Kasumi-1 (cell line): ENCODE measurements around the gene MIEN1.
"Not testable (repeated sequence)": the region's sequence is repeated elsewhere in the genome, so short reads cannot be mapped to it uniquely, and the experiment has no call there.

Experiments
- DNase-seq, 2 experiments: peaks; one replicate each; lab custom pipeline; 2025; lab: John Stamatoyannopoulos, UW

Gene MIEN1, protein sequence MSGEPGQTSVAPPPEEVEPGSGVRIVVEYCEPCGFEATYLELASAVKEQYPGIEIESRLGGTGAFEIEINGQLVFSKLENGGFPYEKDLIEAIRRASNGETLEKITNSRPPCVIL

GRCh38 chr17:39730095-39730921 lies at the start of gene MIEN1:
MIEN1 (minus strand) TSS chr17:39730532; CDS start chr17:39730495, 37 bp downstream.
- peak; percentile 59 to 76 for DNase-seq

- no peak for DNase-seq
Observed at GRCh38 chr17:39777534-39778365, 47.4 kb upstream of the MIEN1 start.

GRCh38 chr17:39776252-39776651 lies 45.9 kb upstream of the MIEN1 start:
- no peak for DNase-seq

- no peak for DNase-seq
Observed at GRCh38 chr17:39775031-39775430, 44.7 kb upstream of the MIEN1 start.

DNA sequence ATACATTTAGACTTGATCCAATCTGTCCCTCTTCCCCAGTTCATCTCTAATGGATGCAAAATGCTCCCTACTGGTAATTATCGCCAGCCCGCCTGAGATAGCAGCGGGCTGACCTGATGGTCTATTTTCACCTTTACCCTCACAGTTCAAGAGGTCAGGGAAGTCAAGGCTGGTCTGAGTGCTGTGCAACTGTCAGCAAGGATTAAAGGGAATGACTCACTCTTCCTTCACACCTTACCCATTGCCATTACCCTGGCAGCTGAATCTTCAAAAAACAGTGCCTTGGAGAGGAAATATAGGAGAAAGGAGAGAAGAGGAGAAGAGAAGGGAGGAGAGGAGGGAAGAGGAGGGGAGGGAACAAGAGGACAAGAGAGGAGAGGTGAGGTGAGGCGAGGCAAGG lies 43.7 kb upstream of the MIEN1 start:
- DNase-seq, result no peak

DNA sequence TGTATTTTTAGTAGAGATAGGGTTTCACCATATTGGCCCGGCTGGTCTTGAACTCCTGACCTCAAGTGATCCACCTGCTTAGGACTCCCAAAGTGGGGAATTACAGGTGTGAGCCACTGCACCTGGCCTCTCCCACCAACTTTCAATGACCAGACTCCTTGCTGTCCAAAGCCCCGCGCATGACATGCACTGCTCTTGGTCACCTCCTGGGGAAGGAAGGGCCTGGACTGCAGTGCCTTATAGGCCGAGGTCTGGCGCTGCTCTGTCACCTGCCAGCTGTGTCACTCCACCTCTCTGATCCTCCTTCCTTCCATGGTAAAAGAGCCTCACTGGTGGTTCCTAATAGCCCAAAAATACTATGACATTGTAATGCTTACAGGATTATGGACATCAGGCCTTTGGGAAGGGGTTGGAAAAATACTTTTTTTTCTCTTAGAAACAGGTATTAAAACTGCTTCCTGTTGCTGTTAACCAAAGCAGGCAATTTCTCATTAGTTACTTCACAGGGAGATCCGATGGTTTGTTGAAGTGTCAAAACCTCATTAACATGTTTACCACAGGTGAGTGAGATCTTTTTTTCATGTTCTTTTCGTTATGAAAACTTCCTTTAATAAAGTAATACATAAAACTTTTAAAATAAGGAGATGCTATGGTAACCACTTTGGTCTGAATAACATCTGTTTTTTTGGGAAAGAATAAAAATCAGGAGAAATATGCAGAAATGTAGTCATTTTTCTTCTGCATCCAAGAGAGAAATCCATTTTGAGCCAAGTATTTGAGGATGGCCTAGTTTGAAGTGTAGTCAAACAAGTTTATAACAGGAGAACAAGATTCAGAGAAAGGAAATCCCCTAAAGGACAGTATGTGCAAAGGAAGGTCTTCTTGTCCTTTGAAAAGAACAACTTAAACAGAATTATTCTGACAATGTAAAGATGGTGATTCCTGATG lies 42.9 kb upstream of the MIEN1 start:
- DNase-seq, result no peak

DNA sequence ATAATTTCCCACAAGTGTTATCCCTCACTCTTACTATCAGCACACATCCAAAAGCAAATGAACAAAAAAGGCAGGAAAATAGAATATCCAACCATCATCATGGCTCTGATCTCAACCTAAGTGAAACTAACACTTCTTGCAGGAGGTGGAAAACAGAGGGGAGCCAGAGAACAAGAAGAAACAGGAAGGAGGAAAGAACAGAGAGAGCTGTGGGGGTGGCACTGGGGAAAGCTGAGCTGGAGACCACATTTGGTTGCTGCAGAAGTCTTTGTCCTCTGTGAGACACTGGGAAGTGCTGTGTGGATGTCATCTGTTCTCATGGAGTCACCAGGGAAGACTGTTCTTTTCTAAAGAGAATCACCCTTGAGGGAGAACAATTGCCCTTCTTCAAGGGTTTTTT lies 42.1 kb upstream of the MIEN1 start:
- no peak for DNase-seq

DNA sequence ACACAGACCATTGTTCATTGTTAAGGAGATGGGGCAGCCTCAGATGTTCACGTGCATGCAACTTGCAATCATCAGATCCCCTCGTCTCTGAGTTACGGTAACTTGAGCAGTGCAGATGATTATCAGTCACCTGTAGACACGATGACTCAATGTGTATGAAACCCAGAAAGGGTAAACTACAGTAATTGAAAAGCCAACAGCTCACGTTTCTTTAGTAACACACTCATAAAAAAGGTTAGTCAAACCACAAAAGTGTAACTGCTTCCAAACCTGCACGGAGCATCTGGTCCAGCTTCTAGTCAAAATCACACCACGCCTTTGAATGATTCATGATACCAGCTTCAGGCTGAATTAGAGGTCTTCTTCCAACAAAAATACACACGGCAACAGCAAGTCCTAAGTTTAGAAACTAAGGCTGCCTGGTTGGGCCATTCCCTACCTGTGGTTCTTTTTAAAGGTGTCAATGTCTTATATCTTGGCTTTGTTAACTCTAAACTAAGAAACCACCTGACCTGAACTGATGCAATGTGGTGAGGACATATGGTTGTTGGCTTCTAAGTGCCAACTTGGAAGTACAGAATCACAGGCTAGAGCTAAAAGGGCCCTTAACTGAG lies 39.7 kb upstream of the MIEN1 start:
- no peak for DNase-seq

DNA sequence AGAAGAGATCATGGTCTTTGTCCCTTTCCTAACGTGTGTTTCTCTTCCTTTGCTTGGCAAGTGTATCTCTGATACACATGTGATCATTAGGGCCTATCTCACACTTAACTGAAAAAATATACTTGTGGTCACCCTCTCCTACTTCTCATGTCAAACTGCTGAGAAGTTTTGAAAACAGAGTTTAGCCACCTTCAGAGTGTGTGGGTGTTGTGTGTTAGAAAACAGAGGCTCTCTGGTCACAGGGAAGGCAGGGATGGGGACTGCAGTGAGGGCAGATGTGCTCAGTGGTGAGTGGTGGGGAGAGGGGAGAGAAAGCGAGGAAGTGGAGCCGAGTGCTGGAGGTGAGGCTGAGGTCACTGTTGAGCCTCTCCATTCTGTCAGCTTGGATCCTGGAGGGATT lies 36.8 kb upstream of the MIEN1 start:
- DNase-seq, result no peak

- DNase-seq, result no peak
Observed at GRCh38 chr17:39765766-39766165, 35.4 kb upstream of the MIEN1 start.

- DNase-seq, result no peak
Observed at GRCh38 chr17:39765175-39765574, 34.8 kb upstream of the MIEN1 start.

DNA sequence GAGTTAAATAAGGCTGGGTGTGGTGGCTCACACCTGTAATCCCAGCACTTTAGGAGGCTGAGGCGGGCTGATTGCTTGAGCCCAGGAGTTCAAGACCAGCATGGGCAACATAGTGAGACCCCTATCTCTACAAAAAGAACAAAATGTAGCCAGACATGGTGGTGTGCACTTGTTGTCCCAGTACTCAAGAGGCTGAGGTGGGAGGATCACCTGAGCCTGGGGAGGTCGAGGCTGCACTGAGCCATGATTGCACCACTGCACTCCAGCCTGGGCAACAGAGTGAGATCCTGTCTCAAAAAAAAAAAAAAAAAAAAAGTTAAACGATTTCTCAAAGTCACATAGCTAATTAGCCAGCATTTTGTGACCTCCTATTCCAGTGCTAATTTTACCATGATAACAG lies 33.8 kb upstream of the MIEN1 start:
- not testable (repeated sequence) for DNase-seq

DNA sequence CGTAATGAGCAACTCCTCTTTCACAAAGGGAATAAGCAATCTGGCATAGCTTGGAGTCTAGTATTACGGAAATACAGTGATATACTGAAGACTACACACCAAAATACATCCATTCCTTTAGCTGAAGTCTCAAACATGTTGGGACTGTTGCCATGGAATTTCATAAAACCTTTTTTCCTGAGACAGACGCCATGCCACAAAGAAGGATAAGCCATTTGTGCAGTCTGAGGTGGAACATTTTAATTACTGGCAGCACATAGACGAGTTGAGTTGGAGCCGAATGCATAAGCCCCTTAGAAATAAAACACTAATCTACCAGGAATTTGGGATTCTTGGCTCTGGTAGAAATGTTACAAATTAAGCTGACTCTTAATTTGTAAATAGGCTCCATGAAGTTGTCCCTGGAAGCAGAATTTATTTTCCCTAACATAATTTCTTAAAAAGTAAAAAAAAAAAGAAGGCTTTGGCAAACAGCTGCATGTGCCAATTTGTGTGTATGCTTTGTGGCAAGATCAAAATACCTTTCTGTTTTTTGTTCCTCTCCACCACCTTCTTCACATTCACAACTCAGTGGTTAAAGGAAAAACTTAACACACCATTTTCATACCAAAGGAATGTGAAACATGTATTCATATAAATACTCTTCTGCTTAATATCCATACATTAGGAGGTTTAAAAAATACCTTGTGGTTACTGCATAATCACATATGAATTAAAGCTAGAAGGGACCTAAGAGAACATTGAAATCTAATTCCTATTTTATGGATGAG lies 32.9 kb upstream of the MIEN1 start:
- DNase-seq, result no peak

GRCh38 chr17:39761861-39762496 lies 31.6 kb upstream of the MIEN1 start:
- DNase-seq, result no peak

- no peak for DNase-seq
Observed at GRCh38 chr17:39759204-39759603, 28.9 kb upstream of the MIEN1 start.

DNA sequence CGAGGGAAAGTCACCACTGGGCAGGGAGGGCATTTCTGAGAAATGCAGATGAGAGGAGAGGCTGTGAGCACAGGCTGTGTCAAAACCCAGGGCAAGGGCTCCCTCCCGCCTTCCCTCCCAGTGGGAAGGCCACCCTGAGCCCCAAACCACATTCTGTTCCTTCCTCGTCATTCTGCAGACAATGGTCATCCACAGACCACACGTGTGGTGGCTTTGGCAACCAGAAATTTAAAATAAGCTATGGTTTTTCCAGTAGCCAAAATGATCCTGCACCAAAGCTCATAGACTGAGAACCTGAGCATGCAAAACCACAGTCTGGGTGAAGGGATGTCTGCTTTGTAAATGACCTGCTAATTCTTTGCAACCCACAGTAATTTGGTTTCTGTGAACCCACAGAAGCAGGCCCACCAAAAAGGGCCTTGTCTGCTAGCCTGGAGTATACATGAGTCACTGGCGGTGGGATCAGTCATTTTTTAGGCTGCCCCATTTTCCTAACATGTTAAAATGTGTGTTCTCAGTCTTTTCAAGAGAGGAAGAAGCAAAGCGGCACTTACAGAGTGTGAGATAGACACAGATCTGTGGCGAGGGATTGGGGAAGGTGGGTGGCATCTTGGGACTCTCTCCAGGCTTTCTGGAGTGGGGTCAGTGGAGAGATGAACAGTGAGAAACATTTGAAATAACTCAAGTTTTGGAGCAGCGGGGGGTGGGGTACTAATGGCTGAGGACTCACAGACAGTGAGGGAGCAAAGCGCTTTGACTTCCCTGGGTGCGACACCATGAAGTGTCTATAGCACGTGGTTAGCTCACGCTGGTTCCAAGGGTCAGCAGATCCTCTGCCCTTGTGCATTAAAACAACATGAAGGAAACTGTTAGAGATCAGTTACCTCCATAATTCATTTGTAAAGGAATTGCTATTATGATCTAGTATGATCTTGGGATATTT lies 27.9 kb upstream of the MIEN1 start:
- no peak for DNase-seq

DNA sequence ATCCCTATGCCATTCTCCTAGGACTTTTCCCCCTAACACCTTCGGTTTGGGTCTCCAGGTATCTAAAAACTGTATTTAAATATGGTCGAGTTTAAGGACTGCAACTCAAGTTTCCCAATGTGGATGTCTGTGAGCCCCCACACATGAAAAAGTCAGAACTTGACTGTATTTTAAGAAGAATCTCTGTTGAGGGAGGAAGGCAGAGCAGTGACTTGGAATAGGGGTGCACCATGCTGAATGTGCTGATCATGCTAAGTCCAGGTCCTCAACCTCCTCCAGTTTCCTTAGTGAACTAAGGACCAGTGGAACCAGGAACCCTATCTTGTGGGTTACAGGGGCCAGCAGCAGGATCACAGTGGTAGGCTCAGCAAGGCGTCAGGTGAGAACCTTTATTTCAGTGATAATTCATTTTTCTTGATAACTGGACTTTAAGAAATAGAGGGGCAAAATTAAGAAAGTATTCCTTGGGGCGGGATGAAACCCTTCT lies 26.9 kb upstream of the MIEN1 start:
- no peak for DNase-seq

GRCh38 chr17:39756380-39757079 lies 26.2 kb upstream of the MIEN1 start:
- no peak for DNase-seq
